Inflammatory macrophage treated with lipopolysaccharide for 1 hour (primary cell): ENCODE data around the gene GPR148.

Experiments
- DNase-seq, 2 donors: peaks; one replicate each; pipeline ENCODE4 v3.0.0-alpha.2; 2020 to 2022

Gene GPR148

DNA sequence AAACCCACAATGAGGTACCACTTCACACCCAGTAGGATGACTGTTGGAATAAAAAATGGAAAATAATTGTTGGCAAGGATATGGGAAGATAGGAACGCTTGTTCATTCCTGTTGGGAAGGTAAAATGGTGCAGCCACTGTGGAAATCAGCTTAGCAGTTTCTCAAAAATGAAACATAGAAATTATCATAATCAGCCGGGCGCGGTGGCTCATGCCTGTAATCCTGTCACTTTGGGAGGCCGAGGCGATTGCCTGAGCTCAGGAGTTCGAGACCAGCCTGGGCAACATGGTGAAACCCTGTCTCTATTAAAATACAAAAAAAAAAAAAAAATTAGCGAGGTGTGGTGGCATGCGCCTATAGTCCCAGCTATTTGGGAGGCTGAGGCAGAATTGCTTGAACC lies 49.9 kb downstream of the GPR148 start:
- DNase-seq: no peak
